H1 (cell line): ENCODE measurements around the gene ASCL1. TPM values are rescaled to one million over a fixed set of nuclear protein-coding genes. Genes with fewer than 3 reads are reported as not detected.
A peak's percentile ranks its signal among the peaks of the same experiment; 100 is the strongest.

Experiments
- CTCF ChIA-PET: fragments of 300-600 bp; sonication (Branson Sonifier 250); formaldehyde crosslinking; loops from one replicate; lab custom pipeline; 2021; ENCODE audit not compliant: partially characterized antibody; lab: Charles Lee
- POLR2A ChIA-PET: fragments of 300-600 bp; sonication (Branson Sonifier 250); formaldehyde crosslinking; loops from one replicate; lab custom pipeline; 2021; ENCODE audit warnings: inconsistent platforms; ENCODE audit not compliant: partially characterized antibody; lab: Charles Lee
- DNase-seq, 2 experiments: peaks; one replicate each; pipeline versions ENCODE4 v3.0.0 to v3.0.0-alpha.2; 2010 to 2022; ENCODE audit warnings: low spot score in 2 of 2, low read depth in 1 of 2, mixed read lengths in 1 of 2
- FAIRE-seq: peaks from 2 replicates; lab custom pipeline; 2011; peaks lifted over from hg19 to GRCh38; lab: Jason Lieb, UNC
- H2AFZ ChIP-seq: 2 replicates; pipeline ENCODE4 v1.8.1; 2012; ENCODE audit warnings: low read length, inconsistent platforms
- H2AK5ac ChIP-seq: 2 replicates; pipeline ENCODE4 v1.6.1; 2013; ENCODE audit warnings: low read depth, low read length
- H2BK120ac ChIP-seq: replicated peaks from 2 replicates; pipeline ENCODE3; 2013; ENCODE audit warnings: low read depth, low read length, inconsistent platforms
- H2BK12ac ChIP-seq: 2 replicates; pipeline ENCODE4 v1.6.1; 2013; ENCODE audit warnings: low read depth, low read length
- H2BK15ac ChIP-seq: 2 replicates; pipeline ENCODE4 v1.6.1; 2013; ENCODE audit warnings: low read length
- H2BK20ac ChIP-seq: 2 replicates; pipeline ENCODE4 v1.6.1; 2013; ENCODE audit warnings: low read length
- H2BK5ac ChIP-seq: 2 replicates; pipeline ENCODE4 v1.6.1; 2013; ENCODE audit warnings: low read depth, low read length
- H3K14ac ChIP-seq: 2 replicates; pipeline ENCODE4 v1.6.1; 2013; ENCODE audit warnings: inconsistent platforms; ENCODE audit not compliant: insufficient read length
- H3K18ac ChIP-seq: 2 replicates; pipeline ENCODE4 v1.6.1; 2013; ENCODE audit warnings: low read length; ENCODE audit errors: extremely low read depth
- H3K23ac ChIP-seq: 2 replicates; pipeline ENCODE4 v1.6.1; 2013; ENCODE audit warnings: inconsistent platforms; ENCODE audit not compliant: insufficient read length
- H3K23me2 ChIP-seq: 2 replicates; pipeline ENCODE4 v1.6.1; 2013; ENCODE audit warnings: low read depth, low read length
- H3K27ac ChIP-seq: 2 replicates; pipeline ENCODE4 v1.6.1; 2011; ENCODE audit warnings: low read depth, low read length, inconsistent platforms
- H3K27me3 ChIP-seq, 4 experiments: replicated peaks in 1 of 4; 1 replicate in 1 of 4; 2 replicates in 3 of 4; pipeline versions ENCODE4 v1.6.1 to v1.8.1; 2011 to 2013; ENCODE audit warnings: low read length in 3 of 4, mild to moderate bottlenecking in 3 of 4, inconsistent platforms in 2 of 4, mixed read lengths in 2 of 4, moderate library complexity in 1 of 4; ENCODE audit not compliant: control insufficient read depth in 3 of 4, insufficient read depth in 3 of 4; ENCODE audit errors: extremely low read depth in 1 of 4
- H3K36me3 ChIP-seq, 4 experiments: 2 replicates each; pipeline versions ENCODE4 v1.6.1 to v1.8.1; 2011 to 2013; ENCODE audit warnings: mild to moderate bottlenecking in 4 of 4, low read length in 3 of 4, moderate library complexity in 2 of 4, control low read depth in 1 of 4, inconsistent platforms in 1 of 4; ENCODE audit not compliant: insufficient read depth in 4 of 4, control insufficient read depth in 2 of 4
- H3K4ac ChIP-seq: replicated peaks from 2 replicates; pipeline ENCODE3; 2013; ENCODE audit warnings: low read length, low read depth, mixed read lengths, inconsistent platforms; ENCODE audit not compliant: insufficient read length
- H3K4me1 ChIP-seq, 4 experiments: replicated peaks in 1 of 4; 1 replicate in 1 of 4; 2 replicates in 3 of 4; pipeline versions ENCODE4 v1.6.1 to v1.8.1; 2011 to 2013; ENCODE audit warnings: low read length in 3 of 4, inconsistent platforms in 2 of 4, mixed read lengths in 1 of 4; ENCODE audit not compliant: insufficient read depth in 4 of 4, control insufficient read depth in 3 of 4
- H3K4me2 ChIP-seq, 2 experiments: 2 replicates each; pipeline versions ENCODE4 v1.6.1 to v1.8.1; 2011 to 2013; ENCODE audit warnings: low read depth in 2 of 2, low read length in 2 of 2, control low read depth in 1 of 2, inconsistent platforms in 1 of 2, mild to moderate bottlenecking in 1 of 2; ENCODE audit not compliant: insufficient read depth in 1 of 2
- H3K4me3 ChIP-seq, 4 experiments: fragments of 200-600, 300-600 bp in 1 of 4; sonication (generic), shearing (Covaris generic), sonication (Bioruptor Twin) in 1 of 4; 2 replicates each; pipeline versions ENCODE4 v1.5.1 to v1.8.1; 2011 to 2016; ENCODE audit warnings: low read length in 4 of 4, low read depth in 3 of 4, control low read depth in 2 of 4, inconsistent platforms in 2 of 4, mild to moderate bottlenecking in 2 of 4, mixed read lengths in 1 of 4, moderate library complexity in 1 of 4; ENCODE audit not compliant: insufficient read depth in 2 of 4; ENCODE audit errors: extremely low read depth in 1 of 4
- H3K56ac ChIP-seq: replicated peaks from 2 replicates; pipeline ENCODE3; 2013; ENCODE audit warnings: low read depth, mild to moderate bottlenecking, mixed read lengths, low read length, inconsistent platforms; ENCODE audit not compliant: insufficient read length
- H3K79me1 ChIP-seq: 2 replicates; pipeline ENCODE4 v1.6.1; 2013; ENCODE audit warnings: low read depth, low read length, control low read depth
- H3K79me2 ChIP-seq, 2 experiments: 2 replicates each; pipeline versions ENCODE4 v1.6.1 to v1.8.1; 2012 to 2013; ENCODE audit warnings: low read length in 2 of 2, mild to moderate bottlenecking in 2 of 2, inconsistent platforms in 1 of 2; ENCODE audit not compliant: insufficient read depth in 2 of 2, control insufficient read depth in 1 of 2
- H3K9ac ChIP-seq, 4 experiments: replicated peaks in 1 of 4; 1 replicate in 1 of 4; 2 replicates in 3 of 4; pipeline versions ENCODE4 v1.6.1 to v1.8.1; 2011 to 2013; ENCODE audit warnings: low read depth in 3 of 4, low read length in 3 of 4, control low read depth in 2 of 4, mild to moderate bottlenecking in 2 of 4, moderate library complexity in 2 of 4, inconsistent platforms in 1 of 4; ENCODE audit errors: extremely low read depth in 1 of 4
- H3K9me3 ChIP-seq, 2 experiments: 2 replicates each; pipeline versions ENCODE4 v1.6.1 to v1.8.1; 2012 to 2013; ENCODE audit warnings: mild to moderate bottlenecking in 2 of 2, moderate library complexity in 2 of 2, control low read depth in 1 of 2, inconsistent platforms in 1 of 2, low read depth in 1 of 2, low read length in 1 of 2, mixed read lengths in 1 of 2; ENCODE audit not compliant: insufficient read depth in 2 of 2
- H4K20me1 ChIP-seq, 2 experiments: replicated peaks in 1 of 2; 2 replicates each; pipeline versions ENCODE3 to v1.8.1; 2011 to 2013; ENCODE audit warnings: inconsistent platforms in 2 of 2, low read length in 2 of 2, mild to moderate bottlenecking in 1 of 2; ENCODE audit not compliant: insufficient read depth in 2 of 2, control insufficient read depth in 1 of 2
- H4K5ac ChIP-seq: 2 replicates; pipeline ENCODE4 v1.6.1; 2013; ENCODE audit warnings: low read length, low read depth, mixed read lengths, inconsistent platforms; ENCODE audit not compliant: insufficient read length
- H4K8ac ChIP-seq: 2 replicates; pipeline ENCODE4 v1.8.0; 2013; ENCODE audit warnings: mild to moderate bottlenecking, moderate library complexity, low read length, inconsistent platforms; ENCODE audit not compliant: insufficient read depth; ENCODE audit errors: extremely low read depth
- H4K91ac ChIP-seq: replicated peaks from 2 replicates; pipeline ENCODE3; 2013; ENCODE audit warnings: low read length, mixed read lengths, inconsistent platforms; ENCODE audit not compliant: insufficient read length
- ASH2L ChIP-seq: fragments of 200-600, 300-600 bp; sonication (generic); IDR thresholded peaks from one replicate; pipeline ENCODE4 v1.7.1; 2017; ENCODE audit warnings: low read length
- ATF2 ChIP-seq: IDR thresholded peaks from 2 replicates; pipeline ENCODE4 v1.6.1; 2012; ENCODE audit warnings: low read length, inconsistent platforms
- BCL11A ChIP-seq, 2 experiments: IDR thresholded peaks; one replicate each; pipeline ENCODE4 v1.6.1; 2011; ENCODE audit warnings: low read depth in 2 of 2, low read length in 2 of 2, mild to moderate bottlenecking in 2 of 2
- CEBPB ChIP-seq: IDR thresholded peaks from 2 replicates; pipeline ENCODE4 v1.6.1; 2012; ENCODE audit warnings: low read depth, low read length
- EGR1 ChIP-seq: IDR thresholded peaks from 2 replicates; pipeline ENCODE4 v1.6.1; 2011; ENCODE audit warnings: low read depth, low read length, borderline replicate concordance
- MAFK ChIP-seq: IDR thresholded peaks from 2 replicates; pipeline ENCODE4 v1.6.1; 2012; ENCODE audit warnings: low read depth, mild to moderate bottlenecking, improper control_type of control experiment, low read length
- NRF1 ChIP-seq: IDR thresholded peaks from 2 replicates; pipeline ENCODE4 v1.6.1; 2011; ENCODE audit warnings: mild to moderate bottlenecking, low read depth, low read length, improper control_type of control experiment
- RAD21 ChIP-seq, 2 experiments: IDR thresholded peaks in 1 of 2; conservative IDR thresholded peaks in 1 of 2; 2 replicates each; pipeline ENCODE4 v1.6.1; 2011; ENCODE audit warnings: low read depth in 2 of 2, low read length in 2 of 2, improper control_type of control experiment in 1 of 2, inconsistent platforms in 1 of 2, mild to moderate bottlenecking in 1 of 2, moderate library complexity in 1 of 2
- SAP30 ChIP-seq: fragments of 300-600 bp; sonication (generic); IDR thresholded peaks from 2 replicates; pipeline ENCODE4 v1.7.1; 2012; ENCODE audit warnings: low read length, moderate library complexity, mild to moderate bottlenecking, inconsistent platforms; ENCODE audit not compliant: insufficient read depth, insufficient replicate concordance
- SP1 ChIP-seq: IDR thresholded peaks from 2 replicates; pipeline ENCODE4 v1.6.1; 2011; ENCODE audit warnings: low read depth, low read length
- SP2 ChIP-seq: IDR thresholded peaks from 2 replicates; pipeline ENCODE4 v1.6.1; 2012; ENCODE audit warnings: mild to moderate bottlenecking, low read length, inconsistent platforms
- WGBS, 2 experiments: shearing (Covaris generic) in 1 of 2; methylation state at CpG; one replicate each; pipeline versions ENCODE4 v1.1.6 to v1.1.7; 2013 to 2015; ENCODE audit warnings: low lambda C conversion rate in 2 of 2, mixed read lengths in 2 of 2, inconsistent platforms in 1 of 2, low coverage in 1 of 2, missing lambda C conversion rate in 1 of 2; ENCODE audit not compliant: insufficient replicate concordance in 2 of 2, insufficient coverage in 1 of 2, insufficient read length in 1 of 2; ENCODE audit errors: extremely low coverage in 1 of 2, missing lambda C conversion rate in 1 of 2; 5-methylcytosine and 5-hydroxymethylcytosine counted together
- polyA plus RNA-seq, 7 experiments: library from polyadenylated mRNA; depleted of rRNA in 3 of 7; stranded (reverse) in 5 of 7; unstranded in 2 of 7; fragments of >200 nt in 5 of 7; fragments of 200-250 nt in 2 of 7; gene quantifications; 1 replicate in 5 of 7; 2 replicates in 1 of 7; 4 replicates in 1 of 7; pipeline versions ENCODE4 v1.2.1 to v1.2.3, GENCODE V29; 2011 to 2013; ENCODE audit warnings: missing spikeins in 2 of 7, mixed read lengths in 2 of 7
- total RNA-seq: library from RNA; stranded (reverse); fragmentation: NEBNext Ultra II Directional; extraction: Animal tissue kit (Norgen Biotek cat#: 25700); gene quantifications from 2 replicates; pipeline ENCODE4 v1.2.1, GENCODE V29; 2021

The ASCL1 gene
- total and polyA plus RNA-seq, 2 of the 8 experiments (the other 6 are each of a cell fraction or from before 2014, with no cell fraction given) = 0.12 TPM; not detected in 1

- FAIRE-seq = peak; percentile 81
- H3K18ac ChIP-seq = no peak overlapping the region
- 4% methylated on average over 11 of the region's 11 CpGs; no CpG with 5 or more reads in 1 of the 2 experiments for WGBS, 2 experiments
- CTCF ChIA-PET = interaction anchor here (0.6 to 5.2 kb wide), 35 partner anchors 9 to 684 kb away, joined by 3 to 85 read pairs (median 4); no protein-coding TSS in a partner anchor
- no peak overlapping the region for H3K23ac ChIP-seq
- H2BK5ac ChIP-seq = no peak overlapping the region
- H3K27ac ChIP-seq = no peak overlapping the region
- H3K36me3 ChIP-seq = no peaks in the 10 kb centered on the region
- DNase-seq = peak in 1 of 2 experiments; percentile 94
- H3K56ac ChIP-seq = no peak overlapping the region
- H3K79me1 ChIP-seq = no peaks in the 10 kb centered on the region
- no peak overlapping the region for H3K9ac ChIP-seq
- H4K5ac ChIP-seq = no peak overlapping the region
- H2BK12ac ChIP-seq = no peak overlapping the region
- peaks cover 42 to 54% (median 49%) of the 10 kb centered on the region in 4 experiments for H3K27me3 ChIP-seq
- no peak overlapping the region for H2AFZ ChIP-seq
- H4K8ac ChIP-seq = no peak overlapping the region
- H3K9me3 ChIP-seq = no peaks in the 10 kb centered on the region
- no peak overlapping the region for H4K91ac ChIP-seq
- H3K23me2 ChIP-seq = peaks cover 5% of the 10 kb centered on the region; the same call in 1 of the 2 replicates
- peaks cover 0 to 4% of the 10 kb centered on the region in 2 experiments for H4K20me1 ChIP-seq
- H2BK20ac ChIP-seq = no peak overlapping the region
- no peak overlapping the region for H3K14ac ChIP-seq
- H3K4me3 ChIP-seq = no peak overlapping the region
- H2AK5ac ChIP-seq = no peak overlapping the region
- POLR2A ChIA-PET = interaction anchor here (0.8 kb wide), 1 partner anchor 10 kb away, joined by 3 read pairs; no protein-coding TSS in a partner anchor
- no peak overlapping the region for H2BK120ac ChIP-seq
- H3K4ac ChIP-seq = no peak overlapping the region
- 0 out of 4 replicates have a peak overlapping the region, but pooled peaks of 1 of the 2 experiments have one; percentile 34 for H3K4me2 ChIP-seq
- no peak overlapping the region for H2BK15ac ChIP-seq
- peaks cover 5 to 14% (median 6%) of the 10 kb centered on the region in 4 experiments for H3K4me1 ChIP-seq
- H3K79me2 ChIP-seq = no peaks in the 10 kb centered on the region
- TF ChIP-seq BCL11A (IDR thresholded peaks at IDR 0.05; ENCODE audit: low read depth in 2 of 2, low read length in 2 of 2) = no peak
- TF ChIP-seq CEBPB = no peak
- no peak for TF ChIP-seq SAP30
- no peak for TF ChIP-seq SP2
- peak; percentile 95 for TF ChIP-seq RAD21 (IDR thresholded peaks at IDR 0.05 in 1 of 2, conservative IDR thresholded peaks at IDR 0.05 in 1 of 2; ENCODE audit: low read depth in 2 of 2, low read length in 2 of 2)
- TF ChIP-seq EGR1 = no peak
- no peak for TF ChIP-seq NRF1
- no peak for TF ChIP-seq ASH2L
- TF ChIP-seq SP1 = no peak
- 0 out of 2 replicates have a peak, but pooled peaks have one; percentile 40 for TF ChIP-seq ATF2
- TF ChIP-seq MAFK = no peak
These were observed 8.5 kb upstream of the ASCL1 start for GRCh38 chr12:102948941-102949352.
